Immature natural killer cell (primary cell): ENCODE data around the gene CDKN1C. TPM values are rescaled to one million over a fixed set of nuclear protein-coding genes. Genes with fewer than 3 reads are reported as not detected.

Source experiments
- DNase-seq, 3 donors: peaks; one replicate each; pipeline ENCODE4 v3.0.0; 2022; ENCODE audit warnings: mixed read lengths in 1 of 3
- H3K27ac Mint-ChIP-seq, 6 donors: one replicate each; pipeline ENCODE4 v1.8.0; 2020; ENCODE audit warnings: mixed read lengths in 6 of 6, mild to moderate bottlenecking in 5 of 6, inconsistent platforms in 4 of 6, moderate library complexity in 3 of 6
- H3K27me3 Mint-ChIP-seq, 3 donors: one replicate each; pipeline ENCODE4 v1.8.0; 2020 to 2021; ENCODE audit warnings: low read depth in 3 of 3, mild to moderate bottlenecking in 3 of 3, mixed read lengths in 3 of 3, moderate library complexity in 3 of 3, inconsistent platforms in 1 of 3
- H3K36me3 Mint-ChIP-seq, 3 donors: one replicate each; pipeline ENCODE4 v1.8.0; 2020; ENCODE audit warnings: mixed read lengths in 3 of 3, inconsistent platforms in 2 of 3, mild to moderate bottlenecking in 2 of 3
- H3K4me1 Mint-ChIP-seq, 2 donors: one replicate each; pipeline ENCODE4 v1.8.0; 2020; ENCODE audit warnings: inconsistent platforms in 2 of 2, mild to moderate bottlenecking in 2 of 2, mixed read lengths in 2 of 2, moderate library complexity in 1 of 2
- H3K4me3 Mint-ChIP-seq, 5 donors: one replicate each; pipeline ENCODE4 v1.8.0; 2020; ENCODE audit warnings: mild to moderate bottlenecking in 5 of 5, mixed read lengths in 5 of 5, inconsistent platforms in 3 of 5, moderate library complexity in 3 of 5
- H3K9me3 Mint-ChIP-seq, 6 donors: one replicate each; pipeline ENCODE4 v1.8.0; 2020; ENCODE audit warnings: mild to moderate bottlenecking in 6 of 6, mixed read lengths in 6 of 6, inconsistent platforms in 4 of 6, moderate library complexity in 3 of 6
- polyA plus RNA-seq, 3 donors: library from polyadenylated mRNA; unstranded; fragments of 300-500 nt; fragmentation: Illumina TruSeq; gene quantifications; one replicate each; pipeline ENCODE4 v1.2.3, GENCODE V29; 2021

Gene CDKN1C
- polyA plus RNA-seq, 3 donors from 2014 or later = 0.24 TPM; not detected in 2

DNA sequence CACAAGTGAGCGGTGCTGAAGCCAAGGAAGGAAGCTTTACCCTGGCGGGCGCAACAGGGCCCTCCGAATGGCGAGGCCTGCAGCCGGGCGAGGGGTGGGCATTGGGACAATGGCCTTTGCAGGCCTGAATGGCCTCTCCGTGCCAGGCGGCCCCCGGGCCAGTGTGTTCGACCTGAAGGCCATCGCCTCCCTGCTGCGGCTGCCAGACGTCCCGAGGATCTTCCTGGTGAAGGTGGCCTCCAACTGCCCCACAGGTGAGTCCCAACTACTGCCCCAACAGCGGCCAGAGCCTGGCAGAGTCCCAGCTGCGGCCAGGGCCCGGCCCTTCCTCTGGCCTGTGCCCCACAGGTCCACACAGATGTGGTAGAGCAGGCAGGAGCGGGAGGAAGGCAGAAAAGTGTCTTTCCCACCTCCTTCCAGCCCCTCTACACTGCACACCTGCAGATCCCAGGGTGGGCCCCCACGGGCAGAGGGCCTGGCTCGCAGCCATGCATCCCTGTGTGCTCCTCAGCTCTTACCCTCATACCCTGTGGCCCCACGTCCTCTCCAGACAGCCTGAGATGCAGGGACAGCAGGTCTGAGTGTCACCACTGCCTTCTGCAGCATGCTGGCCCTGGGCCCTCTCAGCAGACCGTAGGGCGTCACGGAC is 32.4 kb upstream of the CDKN1C start:
- Mint-ChIP-seq H3K27me3 (peaks cover 0 to 3% (median 0%) of the 10 kb centered on the region in 3 donors), H3K27ac (no peak overlapping the region), H3K36me3 (no peaks in the 10 kb centered on the region), H3K4me1 (peaks cover 0 to 9% of the 10 kb centered on the region in 2 donors), H3K9me3 (no peaks in the 10 kb centered on the region), H3K4me3 (no peak overlapping the region)
- DNase-seq = no peak

DNA sequence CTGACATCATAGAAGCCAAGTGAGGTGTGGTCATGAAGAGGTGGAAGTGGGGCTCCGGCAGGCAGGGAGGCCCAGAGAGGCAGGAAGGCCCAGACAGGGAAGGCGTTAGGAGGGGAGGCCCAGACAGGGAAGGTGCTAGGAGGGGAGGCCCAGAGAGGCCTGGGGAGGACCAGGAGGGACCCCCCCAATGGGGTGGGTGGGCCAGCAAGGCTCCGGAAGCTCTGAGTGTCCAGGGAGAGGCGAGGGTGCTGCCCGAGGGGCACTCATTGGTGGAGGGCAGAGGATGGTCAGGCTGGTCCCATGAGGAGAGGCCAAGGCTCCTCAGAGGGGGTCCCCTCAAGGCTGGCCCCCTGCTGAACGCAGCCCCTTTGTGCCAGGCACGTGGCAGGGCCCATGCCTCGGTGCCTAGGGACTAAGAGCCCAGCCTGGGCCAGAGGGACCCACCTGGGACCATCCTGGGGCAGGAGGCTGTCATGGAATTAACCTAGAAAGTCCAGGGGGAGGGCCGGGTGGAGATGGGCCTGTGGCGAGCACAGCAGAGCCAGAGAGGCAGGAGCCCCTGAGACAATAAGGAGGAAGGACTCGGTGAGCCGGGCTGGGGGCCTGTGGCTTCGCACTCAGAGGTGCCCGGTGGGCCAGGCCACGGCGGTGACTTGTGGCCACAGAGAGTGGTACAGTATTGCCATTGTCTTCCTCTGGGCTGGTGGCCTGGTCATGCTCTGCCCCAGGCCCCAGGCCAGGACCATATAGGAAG is 31.5 kb upstream of the CDKN1C start:
- H3K9me3 Mint-ChIP-seq = no peaks in the 10 kb centered on the region
- no peaks in the 10 kb centered on the region for H3K36me3 Mint-ChIP-seq
- H3K4me3 Mint-ChIP-seq = no peak overlapping the region
- H3K27me3 Mint-ChIP-seq = peaks cover 0 to 3% (median 0%) of the 10 kb centered on the region in 3 donors
- no peak for DNase-seq
- H3K4me1 Mint-ChIP-seq = peaks cover 0 to 9% of the 10 kb centered on the region in 2 donors
- H3K27ac Mint-ChIP-seq = no peak overlapping the region

DNA sequence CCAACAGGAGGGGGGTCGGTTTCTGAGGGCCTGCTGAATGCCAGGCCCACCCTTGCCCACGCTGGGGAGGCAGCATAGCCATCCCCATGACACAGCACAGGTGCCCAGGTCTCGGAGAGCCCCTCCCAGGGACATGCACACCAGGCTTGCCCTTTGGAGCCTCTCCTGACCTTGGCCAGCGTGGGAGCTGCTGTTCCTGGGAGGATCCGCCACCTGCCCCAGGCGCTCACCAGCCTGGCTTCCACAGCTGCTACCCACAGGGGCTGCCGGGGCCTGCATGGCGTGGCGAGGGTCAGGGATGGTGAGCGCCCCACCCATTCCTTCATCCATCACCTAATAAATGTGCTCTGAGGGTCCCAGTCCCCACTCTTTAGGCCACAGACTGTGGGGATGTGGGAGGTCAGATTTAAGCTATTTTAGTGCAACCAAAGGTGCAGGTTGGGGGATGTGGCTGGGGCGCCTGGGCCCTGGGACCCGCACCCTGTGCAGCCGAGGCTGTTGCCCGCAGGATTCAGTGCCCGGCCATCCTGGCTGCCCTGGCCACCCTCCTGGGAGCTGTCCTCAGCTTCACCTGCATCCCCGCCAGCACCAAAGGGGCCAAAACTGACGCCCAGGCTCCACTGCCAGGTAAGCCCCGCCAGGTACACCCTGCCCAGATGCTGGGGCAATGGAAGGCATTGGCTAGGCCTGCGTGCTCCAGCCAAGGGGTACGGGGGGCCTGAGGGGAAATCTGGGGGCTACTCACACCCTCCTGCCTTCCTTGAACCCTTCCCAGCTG is 30.7 kb upstream of the CDKN1C start:
- no peaks in the 10 kb centered on the region for H3K36me3 Mint-ChIP-seq
- no peaks in the 10 kb centered on the region for H3K9me3 Mint-ChIP-seq
- no peak overlapping the region for H3K4me3 Mint-ChIP-seq
- no peak for DNase-seq
- H3K4me1 Mint-ChIP-seq = peaks cover 0 to 9% of the 10 kb centered on the region in 2 donors
- H3K27ac Mint-ChIP-seq = no peak overlapping the region
- peaks cover 0 to 3% (median 0%) of the 10 kb centered on the region in 3 donors for H3K27me3 Mint-ChIP-seq

DNA sequence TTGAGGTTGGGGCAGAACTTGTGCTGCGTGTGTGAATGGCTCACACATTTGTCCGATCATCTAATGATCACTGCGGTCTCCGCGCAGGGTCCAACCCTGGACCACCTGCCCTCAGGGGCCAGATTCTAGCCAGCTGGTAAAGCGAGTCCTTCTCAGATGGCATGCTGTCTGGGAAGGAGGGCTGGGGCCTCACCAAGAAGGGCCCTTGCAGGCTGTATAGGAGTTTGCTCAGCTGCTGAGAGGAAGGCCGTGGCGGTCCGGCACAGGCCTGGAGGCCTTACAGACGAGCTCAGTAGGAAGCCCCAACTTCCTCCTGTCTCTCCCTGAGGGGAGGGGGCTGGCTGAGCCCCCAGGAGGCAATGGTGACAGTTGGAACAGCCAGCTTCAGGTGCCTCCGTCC is 29.9 kb upstream of the CDKN1C start:
- Mint-ChIP-seq H3K4me3 (no peak overlapping the region), H3K4me1 (peaks cover 0 to 9% of the 10 kb centered on the region in 2 donors), H3K27me3 (peaks cover 0 to 3% (median 0%) of the 10 kb centered on the region in 3 donors), H3K36me3 (no peaks in the 10 kb centered on the region), H3K9me3 (no peaks in the 10 kb centered on the region), H3K27ac (no peak overlapping the region)
- DNase-seq = no peak

DNA sequence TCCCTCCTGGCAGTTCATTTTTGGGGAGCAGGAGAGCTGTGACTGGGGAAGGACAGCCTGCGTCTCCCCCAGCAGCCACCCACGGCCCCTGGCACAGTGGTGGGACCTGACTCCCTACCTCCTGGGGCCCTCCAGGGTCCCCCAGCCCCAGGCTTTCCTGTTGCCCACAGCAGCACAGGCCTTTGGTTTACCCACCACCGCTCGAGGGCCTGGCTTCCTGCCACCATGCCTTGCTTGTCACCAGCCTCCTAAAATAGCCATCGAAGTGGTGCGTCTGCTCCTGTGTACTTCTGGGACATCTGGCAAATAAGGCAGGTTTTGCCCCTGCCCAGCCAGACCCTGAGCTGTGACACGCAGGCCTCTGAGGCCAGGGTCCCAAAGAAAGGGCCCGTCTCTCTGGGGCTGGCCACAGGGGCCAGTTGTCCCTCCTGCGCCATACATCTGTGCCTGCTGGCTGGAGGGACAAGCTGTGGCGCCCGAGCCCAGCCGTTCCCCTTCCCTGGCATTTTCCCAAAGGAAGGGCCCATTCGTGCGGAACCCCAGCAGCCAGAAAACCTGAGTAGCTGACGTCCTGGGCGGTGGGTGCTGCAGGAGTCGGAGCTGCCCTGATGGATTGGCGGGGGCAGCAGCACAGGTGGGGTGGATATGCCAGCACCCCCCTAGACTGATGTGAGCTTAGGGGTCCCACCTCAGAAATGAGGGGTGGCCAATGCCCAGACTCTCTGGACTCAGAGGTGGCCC is 29.1 kb upstream of the CDKN1C start:
- Mint-ChIP-seq H3K36me3 (no peaks in the 10 kb centered on the region), H3K4me3 (no peak overlapping the region), H3K27me3 (peaks cover 0 to 3% (median 0%) of the 10 kb centered on the region in 3 donors), H3K4me1 (peaks cover 0 to 9% of the 10 kb centered on the region in 2 donors), H3K9me3 (no peaks in the 10 kb centered on the region), H3K27ac (no peak overlapping the region)
- no peak for DNase-seq

DNA sequence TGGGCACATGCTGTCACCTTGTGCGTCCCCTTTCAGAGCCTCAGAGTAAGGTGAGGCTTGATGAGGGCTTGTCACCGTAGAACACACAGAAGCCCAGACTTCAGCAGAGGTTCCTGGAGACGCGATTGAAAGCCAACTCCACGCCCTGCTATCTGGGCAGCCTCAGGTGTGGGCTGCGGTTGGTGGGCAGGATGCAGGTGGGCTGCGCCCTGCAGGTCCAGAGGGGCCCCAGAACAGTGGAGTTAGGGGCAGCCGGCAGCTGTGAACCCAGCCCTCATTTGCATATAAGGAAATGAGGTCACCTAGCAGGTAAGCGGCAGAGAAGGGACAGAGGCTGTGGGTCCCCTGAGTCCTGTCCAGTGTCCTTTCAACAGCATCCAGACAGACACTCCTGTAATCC is 28.2 kb upstream of the CDKN1C start:
- no peaks in the 10 kb centered on the region for H3K36me3 Mint-ChIP-seq
- no peak overlapping the region for H3K27ac Mint-ChIP-seq
- no peak overlapping the region for H3K4me3 Mint-ChIP-seq
- no peak for DNase-seq
- H3K27me3 Mint-ChIP-seq = peaks cover 0 to under 1% (median 0%) of the 10 kb centered on the region in 3 donors
- H3K9me3 Mint-ChIP-seq = no peaks in the 10 kb centered on the region
- peaks cover 0 to 9% of the 10 kb centered on the region in 2 donors for H3K4me1 Mint-ChIP-seq

DNA sequence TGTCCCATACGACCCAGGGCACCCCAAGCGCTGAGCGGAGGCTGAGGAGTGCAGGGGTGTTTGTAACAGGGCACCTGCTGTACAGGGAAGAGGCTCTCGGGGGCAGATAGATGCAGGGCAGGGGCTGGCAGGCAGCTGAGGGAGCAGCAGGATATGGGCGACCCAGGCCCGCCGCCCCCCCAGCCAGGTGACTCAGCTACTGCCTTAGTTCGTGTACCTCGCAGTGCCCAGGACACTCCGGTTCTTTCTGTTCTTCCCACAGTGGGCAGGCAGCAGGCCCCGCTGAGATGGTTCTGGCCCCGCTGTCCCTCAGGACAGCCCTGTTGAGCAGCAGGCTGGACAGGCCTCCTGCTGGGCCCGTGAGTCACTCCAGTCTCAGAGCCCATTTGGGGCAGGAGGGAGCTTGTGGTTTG is 27.4 kb upstream of the CDKN1C start:
- Mint-ChIP-seq H3K9me3 (no peaks in the 10 kb centered on the region), H3K4me3 (no peak overlapping the region), H3K4me1 (peaks cover 0 to 9% of the 10 kb centered on the region in 2 donors), H3K27me3 (no peaks in the 10 kb centered on the region), H3K36me3 (no peaks in the 10 kb centered on the region), H3K27ac (no peak overlapping the region)
- no peak for DNase-seq

DNA sequence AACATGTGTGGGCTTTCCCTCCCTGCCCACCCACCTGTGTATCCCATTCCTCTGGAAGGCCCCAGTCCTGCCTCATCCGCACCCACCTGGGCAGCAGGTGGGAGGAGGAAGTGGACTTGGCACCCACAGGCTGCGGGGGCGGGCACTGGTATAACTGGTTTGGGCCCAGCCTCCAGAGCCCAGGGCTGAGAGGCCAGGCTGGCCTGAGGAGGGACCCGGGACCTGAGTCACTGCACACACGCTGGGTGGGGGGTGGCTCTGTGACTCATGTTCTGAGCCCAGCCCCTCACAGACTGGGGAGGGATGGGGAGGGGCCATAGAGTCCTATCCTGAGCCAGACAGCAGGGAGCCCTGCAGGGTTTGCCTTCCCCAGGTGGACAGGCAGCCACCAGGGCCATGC is 26.9 kb upstream of the CDKN1C start:
- H3K4me3 Mint-ChIP-seq = no peak overlapping the region
- H3K9me3 Mint-ChIP-seq = no peaks in the 10 kb centered on the region
- DNase-seq = no peak
- no peak overlapping the region for H3K27ac Mint-ChIP-seq
- H3K4me1 Mint-ChIP-seq = peaks cover 0 to 9% of the 10 kb centered on the region in 2 donors
- H3K36me3 Mint-ChIP-seq = no peaks in the 10 kb centered on the region
- H3K27me3 Mint-ChIP-seq = no peaks in the 10 kb centered on the region

DNA sequence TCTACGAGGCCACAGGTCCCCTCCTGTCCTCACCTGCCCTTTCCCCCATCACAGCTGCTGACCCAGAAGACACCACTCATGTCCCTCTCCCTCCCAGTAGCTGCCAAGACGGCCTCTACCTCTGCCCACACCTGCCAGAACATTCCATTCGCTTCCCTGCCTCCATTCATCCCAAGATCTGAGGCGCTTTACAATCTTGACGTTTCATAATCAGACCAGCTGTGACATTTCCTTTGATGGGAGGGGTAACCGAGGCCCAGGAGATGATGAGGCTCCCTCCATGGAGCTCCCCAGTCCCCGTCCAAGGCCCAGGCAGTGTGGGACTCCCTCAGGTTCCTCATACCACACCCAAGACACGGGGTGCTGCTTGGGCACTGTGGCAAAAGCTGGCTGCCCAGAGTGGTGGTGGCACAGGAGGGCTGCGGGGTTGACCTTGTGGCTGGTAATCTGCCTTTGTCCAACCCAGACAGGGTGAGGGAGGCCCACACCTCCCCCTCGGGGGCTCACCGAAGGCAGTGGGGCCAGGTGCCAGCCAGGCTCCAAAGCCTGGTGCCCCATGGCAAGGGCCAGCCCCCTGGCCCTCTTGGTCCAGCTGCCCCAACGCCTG is 26.3 kb upstream of the CDKN1C start:
- Mint-ChIP-seq H3K27me3 (no peaks in the 10 kb centered on the region), H3K27ac (peak overlapping the region in 1 of 6 donors; percentile 16), H3K36me3 (peaks cover 0 to under 1% (median 0%) of the 10 kb centered on the region in 3 donors), H3K4me1 (peaks cover 0 to 9% of the 10 kb centered on the region in 2 donors), H3K9me3 (no peaks in the 10 kb centered on the region), H3K4me3 (no peak overlapping the region)
- no peak for DNase-seq

DNA sequence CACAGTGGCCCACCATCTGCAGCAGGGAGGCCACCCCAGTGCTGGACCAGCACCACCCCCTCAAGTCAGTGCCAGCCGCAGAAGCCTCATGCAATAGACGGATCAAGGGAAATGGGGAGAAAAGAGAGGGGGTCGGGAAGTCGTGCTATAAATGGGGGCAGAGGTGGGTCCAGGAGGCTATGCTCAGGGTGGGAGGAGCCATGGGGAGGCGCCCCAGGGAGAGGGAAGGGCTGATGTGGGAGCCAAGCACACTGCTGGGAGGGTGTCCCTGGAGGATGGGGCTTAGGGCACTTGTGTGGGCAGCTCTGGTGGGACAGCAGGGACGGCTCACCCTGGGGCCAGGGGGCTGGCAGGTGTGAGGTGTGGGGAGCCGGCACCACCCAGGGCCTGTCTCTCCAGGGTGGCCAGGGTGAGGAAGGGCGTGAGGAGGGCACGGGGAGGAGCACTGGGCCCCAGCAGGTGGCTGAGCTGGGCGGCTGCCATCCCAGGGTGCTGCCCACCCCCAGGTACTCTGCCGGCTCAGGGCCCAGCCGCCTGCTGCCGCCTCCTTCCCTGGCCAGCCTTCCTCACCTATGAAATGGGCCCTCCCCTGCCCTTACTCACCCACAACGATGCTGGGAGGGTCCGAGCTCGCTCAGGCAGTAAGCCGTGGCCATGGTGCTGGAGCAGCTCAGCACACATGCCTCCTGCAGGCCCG is 25.7 kb upstream of the CDKN1C start:
- Mint-ChIP-seq H3K27me3 (no peaks in the 10 kb centered on the region), H3K9me3 (no peaks in the 10 kb centered on the region), H3K36me3 (peaks cover 0 to 6% (median 5%) of the 10 kb centered on the region in 3 donors), H3K27ac (no peak overlapping the region), H3K4me1 (peaks cover 0 to 9% of the 10 kb centered on the region in 2 donors), H3K4me3 (no peak overlapping the region)
- no peak for DNase-seq

DNA sequence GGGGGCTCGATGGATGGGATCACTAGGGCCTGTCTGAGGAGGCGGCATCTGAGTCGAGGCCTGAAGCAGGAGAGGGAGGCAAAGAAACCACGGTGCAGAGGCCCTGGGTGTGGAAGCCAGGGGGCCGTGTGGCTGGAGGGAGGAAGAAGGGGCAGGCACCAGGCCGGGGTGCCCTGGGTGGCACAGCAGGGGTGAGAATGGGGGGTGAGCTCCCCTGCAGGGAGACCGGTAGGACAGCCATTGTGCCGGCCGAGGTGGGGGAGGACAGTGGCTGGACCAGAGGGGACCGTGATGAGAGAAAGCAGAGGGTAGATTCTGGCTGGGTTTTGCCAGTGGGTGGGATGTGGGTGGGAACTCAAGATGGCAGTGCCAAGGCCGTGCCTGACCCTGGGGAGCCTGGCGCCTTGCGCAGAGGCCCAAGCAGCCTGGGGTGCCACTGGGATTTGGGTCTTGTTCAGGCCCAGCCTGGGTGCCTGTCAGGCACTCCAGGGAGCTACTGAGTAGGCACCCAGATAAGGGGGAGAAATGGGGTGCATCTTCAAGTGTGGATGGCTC is 24.9 kb upstream of the CDKN1C start:
- H3K27me3 Mint-ChIP-seq = peaks cover 0 to under 1% (median 0%) of the 10 kb centered on the region in 3 donors
- peaks cover 6 to 13% (median 12%) of the 10 kb centered on the region in 3 donors for H3K36me3 Mint-ChIP-seq
- DNase-seq = no peak
- peaks cover 0 to 13% of the 10 kb centered on the region in 2 donors for H3K4me1 Mint-ChIP-seq
- peaks cover 0 to 1% (median 0%) of the 10 kb centered on the region in 6 donors for H3K9me3 Mint-ChIP-seq
- no peak overlapping the region for H3K4me3 Mint-ChIP-seq
- peak overlapping the region in 1 of 6 donors; percentile 69 for H3K27ac Mint-ChIP-seq

DNA sequence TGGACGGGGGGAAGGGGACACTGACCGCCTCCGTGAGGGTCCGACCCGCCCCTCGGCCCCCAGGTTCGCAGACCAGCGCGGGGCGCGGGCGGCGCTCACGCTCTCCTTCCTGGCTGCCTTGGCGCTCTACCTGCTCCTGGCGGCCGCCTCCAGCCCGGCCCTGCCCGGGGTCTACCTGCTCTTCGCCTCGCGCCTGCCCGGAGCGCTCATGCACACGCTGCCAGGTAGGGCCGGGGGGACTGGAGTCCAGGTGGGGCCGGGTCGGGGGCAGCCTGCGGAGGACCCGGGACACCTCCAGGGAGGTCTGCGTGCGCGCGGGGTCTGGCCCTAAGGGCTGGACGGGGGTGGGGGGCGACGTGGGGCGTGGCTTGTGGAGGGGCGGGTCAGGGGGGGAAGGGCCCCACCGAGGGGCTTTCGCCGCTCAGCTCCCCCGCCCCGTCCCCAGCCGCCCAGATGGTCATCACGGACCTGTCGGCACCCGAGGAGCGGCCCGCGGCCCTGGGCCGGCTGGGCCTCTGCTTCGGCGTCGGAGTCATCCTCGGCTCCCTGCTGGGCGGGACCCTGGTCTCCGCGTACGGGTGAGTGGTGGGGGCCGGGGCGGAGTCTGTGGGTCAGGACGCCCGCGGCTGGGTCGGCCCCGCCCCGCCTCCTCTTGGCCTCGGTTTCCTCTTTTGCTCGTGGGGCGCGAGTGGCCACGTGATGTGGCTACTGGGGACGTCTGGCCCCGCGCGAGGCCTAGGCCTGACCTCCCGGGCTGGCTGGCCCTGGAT is 23.7 kb upstream of the CDKN1C start:
- no peak overlapping the region for H3K4me3 Mint-ChIP-seq
- H3K9me3 Mint-ChIP-seq = peaks cover 0 to 2% (median 0%) of the 10 kb centered on the region in 6 donors
- H3K4me1 Mint-ChIP-seq = peaks cover 0 to 12% of the 10 kb centered on the region in 2 donors
- no peak overlapping the region for H3K27ac Mint-ChIP-seq
- no peak for DNase-seq
- peaks cover 0 to 3% (median 1%) of the 10 kb centered on the region in 3 donors for H3K27me3 Mint-ChIP-seq
- H3K36me3 Mint-ChIP-seq = peaks cover 12 to 21% (median 21%) of the 10 kb centered on the region in 3 donors
